Measurements from ENCODE around the gene PFKP. TPM values are rescaled to one million over a fixed set of nuclear protein-coding genes. Genes with fewer than 3 reads are reported as not detected.

The PFKP gene
- total RNA-seq, 1 donor from 2014 or later: 361 TPM

DNA sequence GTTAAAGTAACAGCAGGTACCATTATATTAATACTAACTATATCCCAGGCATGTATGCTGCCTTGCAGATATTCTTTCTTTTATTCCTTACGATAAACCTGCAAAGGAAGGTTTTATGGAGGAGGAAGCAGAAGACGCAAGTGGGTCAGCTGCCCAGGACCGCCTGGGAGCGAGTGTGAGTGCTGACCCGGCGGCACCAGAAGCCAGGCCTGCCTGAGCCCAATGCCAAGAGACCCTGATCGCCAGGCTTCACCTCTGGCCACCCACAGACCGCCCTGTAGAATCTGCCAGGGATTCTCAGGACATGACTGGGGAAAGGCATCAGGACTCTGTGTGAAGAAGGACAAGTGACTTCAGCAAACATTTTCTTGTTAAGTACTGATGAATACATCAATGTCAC lies 78.9 kb downstream of the PFKP start:
- H3K36me3 ChIP-seq (ENCODE audit: insufficient read depth, low read length): peaks cover 82% of the 10 kb centered on the region
- H3K36me3 Mint-ChIP-seq (ENCODE audit: low read depth, unreplicated experiment): peaks cover 27% of the 10 kb centered on the region

DNA sequence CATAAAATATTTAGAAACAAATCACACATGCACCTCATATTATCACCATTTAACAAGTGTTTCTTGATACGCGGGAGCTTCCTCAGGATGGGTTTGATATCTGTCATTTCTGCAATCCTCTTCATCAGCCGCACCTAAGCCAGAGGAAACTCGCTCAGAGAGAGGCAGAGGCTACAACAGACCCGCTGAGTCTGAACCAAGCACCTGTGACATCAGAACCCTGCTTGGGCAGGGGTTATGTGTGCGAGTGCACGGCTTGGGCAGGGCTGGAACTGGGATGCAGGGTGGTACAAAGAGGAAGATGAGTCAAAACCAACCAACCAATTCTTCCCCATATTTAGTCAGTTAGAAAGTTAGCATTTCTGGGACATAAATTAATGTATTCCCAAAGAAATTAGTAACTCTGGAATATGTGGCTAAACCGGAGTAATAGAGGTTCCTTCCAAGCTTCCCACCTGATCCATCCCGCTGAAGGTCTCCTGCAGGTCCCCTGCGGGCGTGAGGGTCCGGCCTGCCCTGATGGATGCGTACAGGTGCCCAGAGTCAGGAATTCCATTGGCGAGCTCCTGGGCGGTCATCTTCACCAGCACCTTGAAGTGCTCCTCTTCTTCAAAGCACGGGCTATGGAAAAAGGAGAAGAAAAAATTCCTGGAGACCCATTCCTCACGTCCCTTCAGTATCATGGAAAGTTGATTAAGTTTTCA lies 79.9 kb downstream of the PFKP start:
- Histone ChIP-seq H3K9me3 (ENCODE audit: insufficient read depth, low read depth, low read length) (no peaks in the 10 kb centered on the region), H3K27ac (ENCODE audit: low read depth, low read length) (no peak overlapping the region), H4K20me1 (ENCODE audit: insufficient read depth, low read length) (peaks cover 14% of the 10 kb centered on the region), H3K79me2 (ENCODE audit: insufficient read depth, low read length) (no peaks in the 10 kb centered on the region), H3K27me3 (ENCODE audit: insufficient read depth, low read length) (no peaks in the 10 kb centered on the region), H2AFZ (ENCODE audit: low read depth, low read length) (no peak overlapping the region), H3K4me2 (ENCODE audit: low read length) (no peak overlapping the region), H3K36me3 (ENCODE audit: insufficient read depth, low read length) (peaks cover 83% of the 10 kb centered on the region), H3K9ac (ENCODE audit: low read length) (no peak overlapping the region), H3K4me3 (ENCODE audit: insufficient read depth, low read depth, low read length) (no peak overlapping the region), H3K4me1 (ENCODE audit: insufficient read depth, low read length) (no peaks in the 10 kb centered on the region)
- FAIRE-seq: no peak
- H3K9me3 Mint-ChIP-seq (ENCODE audit: unreplicated experiment): no peaks in the 10 kb centered on the region
- no peak overlapping the region for H3K4me3 Mint-ChIP-seq (ENCODE audit: unreplicated experiment)
- H3K4me1 Mint-ChIP-seq (ENCODE audit: low read depth, unreplicated experiment): peaks cover 2% of the 10 kb centered on the region
- no peak for DNase-seq (ENCODE audit: low read depth)
- no peak for TF ChIP-seq EZH2 (IDR thresholded peaks at IDR 0.05; ENCODE audit: insufficient read depth, low read length)
- TF ChIP-seq, protein P1, sequence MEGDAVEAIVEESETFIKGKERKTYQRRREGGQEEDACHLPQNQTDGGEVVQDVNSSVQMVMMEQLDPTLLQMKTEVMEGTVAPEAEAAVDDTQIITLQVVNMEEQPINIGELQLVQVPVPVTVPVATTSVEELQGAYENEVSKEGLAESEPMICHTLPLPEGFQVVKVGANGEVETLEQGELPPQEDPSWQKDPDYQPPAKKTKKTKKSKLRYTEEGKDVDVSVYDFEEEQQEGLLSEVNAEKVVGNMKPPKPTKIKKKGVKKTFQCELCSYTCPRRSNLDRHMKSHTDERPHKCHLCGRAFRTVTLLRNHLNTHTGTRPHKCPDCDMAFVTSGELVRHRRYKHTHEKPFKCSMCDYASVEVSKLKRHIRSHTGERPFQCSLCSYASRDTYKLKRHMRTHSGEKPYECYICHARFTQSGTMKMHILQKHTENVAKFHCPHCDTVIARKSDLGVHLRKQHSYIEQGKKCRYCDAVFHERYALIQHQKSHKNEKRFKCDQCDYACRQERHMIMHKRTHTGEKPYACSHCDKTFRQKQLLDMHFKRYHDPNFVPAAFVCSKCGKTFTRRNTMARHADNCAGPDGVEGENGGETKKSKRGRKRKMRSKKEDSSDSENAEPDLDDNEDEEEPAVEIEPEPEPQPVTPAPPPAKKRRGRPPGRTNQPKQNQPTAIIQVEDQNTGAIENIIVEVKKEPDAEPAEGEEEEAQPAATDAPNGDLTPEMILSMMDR (IDR thresholded peaks at IDR 0.05; ENCODE audit: insufficient read depth, low read depth, low read length): no peak
- H3K36me3 Mint-ChIP-seq (ENCODE audit: low read depth, unreplicated experiment): peaks cover 25% of the 10 kb centered on the region
- H3K27ac Mint-ChIP-seq (ENCODE audit: unreplicated experiment): no peak overlapping the region
- no peaks in the 10 kb centered on the region for H3K27me3 Mint-ChIP-seq (ENCODE audit: low read depth, unreplicated experiment)

More for the DNA sequence above, 78.9 kb downstream of the PFKP start:
- Histone ChIP-seq H4K20me1 (ENCODE audit: insufficient read depth, low read length) (peaks cover 14% of the 10 kb centered on the region), H3K27me3 (ENCODE audit: insufficient read depth, low read length) (no peaks in the 10 kb centered on the region), H3K79me2 (ENCODE audit: insufficient read depth, low read length) (no peaks in the 10 kb centered on the region), H3K27ac (ENCODE audit: low read depth, low read length) (no peak overlapping the region), H3K4me2 (ENCODE audit: low read length) (no peak overlapping the region), H3K9me3 (ENCODE audit: insufficient read depth, low read depth, low read length) (no peaks in the 10 kb centered on the region), H2AFZ (ENCODE audit: low read depth, low read length) (no peak overlapping the region), H3K4me1 (ENCODE audit: insufficient read depth, low read length) (no peaks in the 10 kb centered on the region), H3K4me3 (ENCODE audit: insufficient read depth, low read depth, low read length) (no peak overlapping the region), H3K9ac (ENCODE audit: low read length) (no peak overlapping the region)
- Mint-ChIP-seq H3K27me3 (ENCODE audit: low read depth, unreplicated experiment) (no peaks in the 10 kb centered on the region), H3K4me1 (ENCODE audit: low read depth, unreplicated experiment) (peaks cover 9% of the 10 kb centered on the region), H3K4me3 (ENCODE audit: unreplicated experiment) (no peak overlapping the region), H3K27ac (ENCODE audit: unreplicated experiment) (no peak overlapping the region), H3K9me3 (ENCODE audit: unreplicated experiment) (no peaks in the 10 kb centered on the region)
- TF ChIP-seq, protein P1 (IDR thresholded peaks at IDR 0.05; ENCODE audit: insufficient read depth, low read depth, low read length): no peak
- no peak for TF ChIP-seq EZH2 (IDR thresholded peaks at IDR 0.05; ENCODE audit: insufficient read depth, low read length)
- no peak for DNase-seq (ENCODE audit: low read depth)
- FAIRE-seq: no peak

DNA sequence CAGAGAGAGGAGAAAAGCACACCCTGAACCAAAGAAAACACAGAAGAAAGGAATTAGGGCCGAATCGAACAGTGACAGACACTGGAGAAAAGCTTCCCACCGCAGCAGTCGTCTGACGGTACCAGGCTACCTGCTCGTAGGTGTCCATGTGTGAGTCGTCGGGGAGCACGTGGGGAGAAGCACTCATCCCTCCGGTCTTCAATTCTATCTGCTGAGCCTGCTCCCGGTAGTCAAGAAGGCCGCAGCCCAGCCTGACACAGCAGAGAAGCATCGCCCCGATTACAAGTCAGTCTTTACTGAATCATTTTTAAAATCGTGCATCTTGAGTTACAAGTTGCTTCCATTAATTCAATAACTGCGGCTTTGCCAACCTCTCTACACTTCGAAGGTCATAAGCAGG lies 80.7 kb downstream of the PFKP start:
- no peak for TF ChIP-seq EZH2 (IDR thresholded peaks at IDR 0.05; ENCODE audit: insufficient read depth, low read length)
- TF ChIP-seq, protein P1 (IDR thresholded peaks at IDR 0.05; ENCODE audit: insufficient read depth, low read depth, low read length): no peak
- Mint-ChIP-seq H3K27me3 (ENCODE audit: low read depth, unreplicated experiment) (no peaks in the 10 kb centered on the region), H3K4me3 (ENCODE audit: unreplicated experiment) (no peak overlapping the region), H3K36me3 (ENCODE audit: low read depth, unreplicated experiment) (peaks cover 28% of the 10 kb centered on the region), H3K9me3 (ENCODE audit: unreplicated experiment) (no peaks in the 10 kb centered on the region), H3K27ac (ENCODE audit: unreplicated experiment) (no peak overlapping the region), H3K4me1 (ENCODE audit: low read depth, unreplicated experiment) (no peaks in the 10 kb centered on the region)
- no peak overlapping the region for H3K4me2 ChIP-seq (ENCODE audit: low read length)
- H2AFZ ChIP-seq (ENCODE audit: low read depth, low read length): no peak overlapping the region
- no peaks in the 10 kb centered on the region for H3K27me3 ChIP-seq (ENCODE audit: insufficient read depth, low read length)
- no peak overlapping the region for H3K27ac ChIP-seq (ENCODE audit: low read depth, low read length)
- FAIRE-seq: no peak
- H3K79me2 ChIP-seq (ENCODE audit: insufficient read depth, low read length): no peaks in the 10 kb centered on the region
- H3K4me1 ChIP-seq (ENCODE audit: insufficient read depth, low read length): no peaks in the 10 kb centered on the region
- no peak overlapping the region for H3K4me3 ChIP-seq (ENCODE audit: insufficient read depth, low read depth, low read length)
- no peak overlapping the region for H3K9ac ChIP-seq (ENCODE audit: low read length)
- DNase-seq (ENCODE audit: low read depth): no peak
- H3K9me3 ChIP-seq (ENCODE audit: insufficient read depth, low read depth, low read length): no peaks in the 10 kb centered on the region
- H4K20me1 ChIP-seq (ENCODE audit: insufficient read depth, low read length): peaks cover 15% of the 10 kb centered on the region
- H3K36me3 ChIP-seq (ENCODE audit: insufficient read depth, low read length): peaks cover 87% of the 10 kb centered on the region

Data from astrocyte (in vitro differentiated cells and primary cell).